Frontal cortex (tissue), 4 donors: Measurements from ENCODE around the gene DYNC1LI2. TPM values are rescaled to one million over a fixed set of nuclear protein-coding genes. Genes with fewer than 3 reads are reported as not detected.
"Not testable (repeated sequence)": the region's sequence is repeated elsewhere in the genome, so short reads cannot be mapped to it uniquely, and the experiment has no call there.

ENCODE experiments used
- DNase-seq, 2 donors: peaks; one replicate each; pipeline ENCODE4 v3.0.0; 2012; ENCODE audit warnings: low spot score in 2 of 2
- FAIRE-seq: peaks from 2 replicates; lab custom pipeline; 2012; peaks lifted over from hg19 to GRCh38; lab: Jason Lieb, UNC
- total RNA-seq: library from RNA; depleted of rRNA; stranded (reverse); fragments of >200 nt; gene quantifications from one replicate; pipeline ENCODE4 v1.2.3, GENCODE V29; 2014
- donor health status: control.
- donor health status: control.
- donor health status: control.

The DYNC1LI2 gene
- total RNA-seq, 1 donor from 2014 or later: 183 TPM

DNA sequence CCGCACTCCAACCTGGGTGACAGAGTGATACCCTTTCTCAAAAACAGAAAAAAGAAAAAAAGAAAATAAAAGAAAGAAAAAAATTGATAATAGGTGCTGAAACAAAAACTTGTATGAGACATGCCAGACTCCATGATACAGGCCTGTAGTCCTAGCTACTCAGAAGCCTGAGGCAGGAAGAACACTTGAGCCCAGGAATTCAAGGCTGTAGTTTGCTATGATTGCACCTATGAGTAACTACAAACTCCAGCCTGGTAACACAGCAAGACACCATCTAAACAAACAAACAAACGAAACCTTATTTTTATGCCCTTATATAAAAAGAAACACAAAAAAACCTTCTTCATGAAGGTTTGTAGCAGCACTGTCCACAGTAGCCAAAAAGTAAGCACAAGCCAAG lies 49.9 kb downstream of the DYNC1LI2 start:
- FAIRE-seq: no peak
- no peak for DNase-seq

- DNase-seq: no peak
- no peak for FAIRE-seq
Measured at GRCh38 chr16:66701026-66701425, 50.4 kb downstream of the DYNC1LI2 start.

GRCh38 chr16:66699898-66700297 lies 51.5 kb downstream of the DYNC1LI2 start:
- DNase-seq (no peak), FAIRE-seq (no peak)

DNA sequence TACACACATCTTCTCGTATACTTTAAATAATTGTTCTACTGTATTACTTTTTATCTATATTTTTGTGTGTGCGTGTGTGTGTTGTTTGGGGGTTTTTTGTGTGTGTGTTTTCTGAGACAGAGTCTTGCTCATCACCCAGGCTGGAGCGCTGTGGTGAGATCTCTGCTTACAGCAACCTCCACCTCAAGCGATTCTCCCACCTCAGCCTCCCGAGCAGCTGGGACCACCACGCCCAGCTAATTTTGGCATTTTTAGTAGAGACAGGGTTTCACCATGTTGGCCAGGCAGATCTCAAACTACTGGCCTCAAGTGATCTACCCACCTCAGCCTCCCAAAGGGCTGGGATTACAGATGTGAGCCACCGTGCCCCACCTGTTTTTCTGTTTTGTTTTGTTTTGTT lies 53.4 kb downstream of the DYNC1LI2 start:
- no peak for FAIRE-seq
- no peak for DNase-seq

- no peak for FAIRE-seq
Measured at GRCh38 chr16:66696669-66697630, 54.5 kb downstream of the DYNC1LI2 start, which contains the start of gene CMTM4. Gene CMTM4, minus strand, starts transcription at chr16:66696743. Its CDS starts 218 bp downstream, at chr16:66696525.

GRCh38 chr16:66695935-66696668 lies 55.3 kb downstream of the DYNC1LI2 start:
- DNase-seq (no peak), FAIRE-seq (no peak)

More at GRCh38 chr16:66696669-66697630, 54.5 kb downstream of the DYNC1LI2 start, which contains the start of gene CMTM4:
- peak; percentile 95 to 96 for DNase-seq

DNA sequence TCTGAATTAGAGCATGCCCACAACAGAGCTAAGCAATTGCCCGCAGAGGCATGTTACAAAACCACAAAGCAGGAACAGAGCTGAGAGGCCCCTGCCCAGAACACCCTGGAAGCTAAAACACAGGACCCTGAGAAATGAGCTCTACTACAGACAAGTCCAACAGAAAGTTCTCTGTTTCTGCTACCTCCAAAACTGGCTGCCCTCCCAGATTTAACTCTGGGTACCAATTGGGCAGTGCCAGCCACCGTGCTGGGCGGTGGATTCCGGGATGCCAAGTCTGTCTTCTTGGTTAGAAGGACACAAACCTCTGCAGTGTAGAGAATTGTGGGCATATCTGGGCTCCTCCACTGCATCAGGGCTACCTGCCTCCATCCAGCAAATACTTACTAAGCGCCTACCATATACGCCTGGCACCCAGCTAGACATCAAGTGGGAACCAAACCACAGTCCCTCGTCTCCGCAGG lies 55.9 kb downstream of the DYNC1LI2 start:
- no peak for FAIRE-seq

GRCh38 chr16:66693149-66693548 lies 58.3 kb downstream of the DYNC1LI2 start:
- FAIRE-seq: no peak
- no peak for DNase-seq

More for the DNA sequence above, 55.9 kb downstream of the DYNC1LI2 start:
- DNase-seq: peak in 1 of 2 donors; percentile 29

DNA sequence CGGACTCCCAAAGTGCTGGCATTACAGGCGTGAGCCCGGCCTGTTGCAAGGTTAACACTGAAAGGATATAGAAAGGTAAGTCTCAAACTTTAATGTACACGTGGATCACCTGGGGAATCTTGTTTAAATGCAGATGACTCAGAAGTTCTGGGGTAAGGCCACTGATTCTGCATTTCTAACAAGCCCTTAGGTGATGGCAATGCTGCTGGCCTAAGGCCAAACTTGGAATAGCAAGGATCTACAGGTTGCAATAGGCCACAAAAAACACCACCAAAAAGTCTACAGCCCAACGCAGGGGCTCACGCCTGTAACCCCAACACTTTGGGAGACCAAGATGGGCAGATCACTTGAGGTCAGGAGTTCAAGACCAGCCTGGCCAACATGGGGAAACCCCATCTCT lies 59.1 kb downstream of the DYNC1LI2 start:
- DNase-seq: no peak
- no peak for FAIRE-seq

DNA sequence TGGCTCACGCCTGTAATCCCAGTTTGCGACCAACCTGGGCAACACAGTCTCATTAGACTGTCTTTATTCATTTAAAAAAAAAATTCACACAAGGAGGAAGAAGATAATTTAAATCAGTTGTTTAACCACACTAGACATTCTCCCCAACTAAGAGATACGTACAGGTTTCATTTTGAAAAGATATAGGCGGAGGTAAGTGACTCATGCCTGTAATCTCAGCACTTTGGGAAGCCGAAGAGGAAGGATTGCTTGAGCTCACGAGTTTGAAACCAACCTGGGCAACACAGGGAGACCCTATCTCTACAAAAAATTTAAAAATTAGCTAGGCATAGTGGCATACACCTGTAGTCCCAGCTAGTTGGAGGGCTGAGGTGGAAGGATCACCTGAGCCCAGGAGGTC lies 60.2 kb downstream of the DYNC1LI2 start:
- DNase-seq (no peak), FAIRE-seq (no peak)

DNA sequence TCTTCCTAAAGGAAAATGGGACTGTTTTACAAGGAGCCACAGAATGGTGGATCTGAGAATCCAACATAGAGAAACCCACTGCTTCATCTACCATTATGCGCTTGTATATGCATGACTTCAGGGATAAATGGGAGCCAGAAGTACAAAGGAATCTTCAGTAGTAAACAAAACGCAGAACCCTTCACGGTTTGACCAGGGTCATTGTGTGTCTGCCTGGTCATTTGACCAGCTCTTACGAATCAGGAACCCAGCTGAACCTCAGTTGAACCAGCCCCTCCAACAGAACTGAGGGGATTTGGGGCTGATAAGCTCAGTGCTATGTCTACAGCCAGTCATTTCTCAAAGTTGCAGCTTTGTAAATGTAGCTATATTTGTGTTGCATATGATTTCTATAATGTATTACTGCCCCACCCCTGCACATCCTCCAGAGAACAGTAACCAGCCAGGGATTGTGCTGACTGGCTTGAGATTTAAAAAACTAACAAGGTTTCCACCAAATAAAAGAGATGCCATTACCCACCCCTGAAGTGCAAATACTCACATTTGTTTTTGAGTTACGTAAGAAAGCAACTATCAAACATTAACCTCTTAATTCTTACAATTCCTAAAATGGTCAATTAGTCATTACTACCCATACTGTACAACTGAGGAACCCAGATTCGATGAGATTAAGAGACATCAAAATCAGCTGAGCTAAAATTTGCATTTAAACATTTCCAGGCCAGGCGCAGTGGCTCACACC lies 61.1 kb downstream of the DYNC1LI2 start:
- no peak for FAIRE-seq
- no peak for DNase-seq

GRCh38 chr16:66689282-66689681 lies 62.1 kb downstream of the DYNC1LI2 start:
- DNase-seq (no peak), FAIRE-seq (no peak)

GRCh38 chr16:66687906-66688625 lies 63.3 kb downstream of the DYNC1LI2 start:
- no peak for DNase-seq
- FAIRE-seq: no peak

GRCh38 chr16:66685501-66686115 lies 65.8 kb downstream of the DYNC1LI2 start:
- FAIRE-seq, DNase-seq: not testable (repeated sequence)

DNA sequence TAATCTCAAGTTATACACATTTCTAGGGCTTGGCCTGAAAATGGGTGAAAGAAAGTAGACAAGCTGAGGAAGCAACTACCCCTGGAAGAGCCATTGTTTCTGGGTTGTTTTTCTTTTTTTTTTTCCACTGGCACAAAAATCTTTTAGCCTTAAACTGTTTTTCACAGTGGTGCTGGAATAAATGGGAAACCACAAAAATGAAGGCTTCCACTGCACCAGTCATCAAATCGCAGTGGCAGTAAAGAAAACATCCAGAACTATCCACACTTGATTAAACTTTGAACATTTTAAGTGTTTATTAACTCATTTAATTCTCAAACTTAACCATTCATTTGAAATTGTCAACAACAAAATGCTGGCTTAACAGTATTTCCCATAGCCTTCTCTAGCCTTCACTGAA lies 69.1 kb downstream of the DYNC1LI2 start:
- no peak for FAIRE-seq
- no peak for DNase-seq

DNA sequence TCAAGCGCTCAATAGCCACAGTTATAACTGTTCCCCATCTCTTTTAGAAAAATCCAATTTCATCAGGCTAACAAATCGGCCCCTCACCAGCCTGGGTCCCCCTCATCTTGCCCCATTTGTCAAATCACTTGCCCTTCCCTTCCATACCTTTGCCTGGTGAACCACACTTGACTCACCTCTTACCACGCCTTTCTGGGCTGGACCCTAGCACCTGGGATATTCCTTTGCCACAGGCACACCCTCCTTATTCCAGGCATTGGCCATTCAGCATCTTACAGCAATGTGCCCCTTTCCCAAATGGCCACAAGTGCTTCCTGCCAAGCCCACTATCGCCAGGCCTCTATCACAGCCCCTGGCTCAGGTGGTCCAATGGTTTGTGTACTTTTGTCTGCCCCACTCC lies 69.7 kb downstream of the DYNC1LI2 start:
- DNase-seq (no peak), FAIRE-seq (no peak)

DNA sequence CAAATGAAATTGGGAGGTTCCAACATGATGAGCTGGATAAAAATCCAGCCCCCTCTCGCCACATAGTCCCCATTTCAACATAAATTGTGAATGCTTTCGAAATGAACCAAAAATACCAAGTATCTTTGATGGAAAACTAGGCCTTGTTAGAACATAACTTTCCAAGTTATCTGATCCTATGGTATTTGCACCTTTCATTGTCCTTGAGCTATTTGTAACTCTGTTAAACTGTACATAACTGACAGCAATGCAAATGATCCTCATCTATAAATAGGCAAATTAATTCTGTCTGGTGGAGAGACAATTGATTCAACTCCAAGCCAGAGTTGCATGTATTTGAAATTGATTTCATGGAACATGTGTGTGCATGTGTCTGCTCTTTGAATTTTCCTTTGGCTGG lies 73.1 kb downstream of the DYNC1LI2 start:
- no peak for FAIRE-seq
- DNase-seq: no peak

DNA sequence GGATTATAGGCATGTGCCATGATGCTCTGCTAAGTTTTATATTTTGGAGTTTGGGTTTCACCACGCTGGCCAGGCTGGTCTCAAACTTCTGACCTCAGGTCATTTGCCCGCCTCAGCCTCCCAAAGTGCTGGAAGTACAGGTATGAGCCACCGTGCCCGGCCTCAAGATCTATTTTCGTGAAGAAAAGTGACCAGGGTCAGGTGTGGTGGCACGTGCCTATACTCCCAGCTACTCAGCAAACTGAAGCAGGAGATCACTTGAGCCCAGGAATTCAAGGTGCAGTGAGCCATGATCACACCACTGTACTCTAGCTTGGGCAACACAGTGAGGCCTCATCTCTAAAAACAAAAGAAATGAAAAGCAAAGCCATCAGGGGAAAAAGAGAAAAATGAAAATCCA lies 73.6 kb downstream of the DYNC1LI2 start:
- DNase-seq (no peak), FAIRE-seq (no peak)

DNA sequence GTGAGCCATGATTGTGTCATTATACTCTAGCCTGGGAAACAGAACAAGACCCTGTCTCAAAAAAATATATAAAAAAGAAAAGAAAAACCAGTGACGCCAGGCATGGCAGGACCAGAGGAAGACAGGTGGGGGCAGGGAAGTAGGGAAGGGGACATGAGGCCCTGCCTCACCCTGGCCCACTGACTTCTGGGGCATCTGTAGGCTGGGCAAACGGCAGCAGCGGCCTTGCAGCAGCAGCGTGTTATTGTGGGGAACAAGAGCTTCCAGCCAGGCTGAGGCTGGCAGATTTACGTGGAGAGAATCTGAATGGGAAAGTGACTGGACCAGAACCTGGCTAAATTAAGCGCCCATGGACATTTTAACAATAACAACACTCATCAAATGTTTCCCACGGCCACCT lies 74.2 kb downstream of the DYNC1LI2 start:
- peak in 1 of 2 donors; percentile 35 for DNase-seq
- FAIRE-seq: no peak
